GM12878 (cell line): ENCODE measurements around the gene GOLGA6A. TPM values are rescaled to one million over a fixed set of nuclear protein-coding genes. Genes with fewer than 3 reads are reported as not detected.
"Not testable (repeated sequence)": the region's sequence is repeated elsewhere in the genome, so short reads cannot be mapped to it uniquely, and the experiment has no call there.

Source experiments
- ATAC-seq: fragments of 200-7000 bp; cut with Tn5 transposase; 3 replicates; pipeline ENCODE4 v1.9.1; 2020; ENCODE audit warnings: mild to moderate bottlenecking, moderate library complexity
- Bru-seq: library from RNA; stranded (reverse); fragments of 400-500 nt; gene quantifications from one replicate; lab custom pipeline; 2021; lab: Mats Ljungman, UMichigan
- BruChase-seq, 2 experiments: library from RNA; stranded (reverse); fragments of 400-500 nt; gene quantifications; one replicate each; lab custom pipeline; 2021; lab: Mats Ljungman, UMichigan
- BruUV-seq: library from RNA; stranded (reverse); fragments of 400-500 nt; replicated peaks from 2 replicates; lab custom pipeline; 2021; lab: Mats Ljungman, UMichigan
- CTCF ChIA-PET: fragments of 300-600 bp; sonication (Branson Sonifier 250); formaldehyde crosslinking; extraction: SDS; loops from one replicate; lab custom pipeline; 2021; ENCODE audit warnings: inconsistent platforms; lab: Yijun Ruan, JAX
- POLR2A ChIA-PET: fragments of 350-600 bp; formaldehyde crosslinking; extraction: SDS; loops from one replicate; lab custom pipeline; 2021; ENCODE audit warnings: inconsistent platforms; lab: Charles Lee
- RAD21 ChIA-PET: fragments of 300-600 bp; sonication (Branson Sonifier 250); formaldehyde crosslinking; loops from one replicate; lab custom pipeline; 2023; ENCODE audit warnings: antibody characterized with exemption; ENCODE audit not compliant: unreplicated experiment; lab: Charles Lee
- SMC1A ChIA-PET: fragments of 300-600 bp; sonication (Branson Sonifier 250); formaldehyde crosslinking; loops from one replicate; lab custom pipeline; 2023; ENCODE audit not compliant: unreplicated experiment, uncharacterized antibody; lab: Charles Lee
- DNase-seq: peaks from one replicate; pipeline ENCODE4 v3.0.0-alpha.2; 2011; ENCODE audit warnings: low read depth, low spot score
- FAIRE-seq: peaks from 3 replicates; lab custom pipeline; 2011; peaks lifted over from hg19 to GRCh38; lab: Jason Lieb, UNC
- H2AFZ ChIP-seq: 2 replicates; pipeline ENCODE4 v1.6.0; 2011; ENCODE audit warnings: low read depth, low read length, control low read depth; ENCODE audit not compliant: control insufficient read depth
- H3K27ac ChIP-seq: 2 replicates; pipeline ENCODE4 v1.5.1; 2011; ENCODE audit warnings: control low read depth; ENCODE audit not compliant: control insufficient read depth, insufficient read depth
- H3K27me3 ChIP-seq, 2 experiments: replicated peaks in 1 of 2; 2 replicates each; pipeline versions ENCODE4 v1.6.0 to v1.6.1; 2011; ENCODE audit warnings: low read length in 1 of 2; ENCODE audit not compliant: control insufficient read depth in 2 of 2, insufficient read depth in 2 of 2
- H3K36me3 ChIP-seq, 2 experiments: 2 replicates each; pipeline ENCODE4 v1.5.1; 2011; ENCODE audit warnings: low read length in 1 of 2; ENCODE audit not compliant: control insufficient read depth in 2 of 2, insufficient read depth in 2 of 2
- H3K4me1 ChIP-seq: 2 replicates; pipeline ENCODE4 v1.6.1; 2011; ENCODE audit warnings: mild to moderate bottlenecking, low read length, moderate library complexity, mixed read lengths; ENCODE audit not compliant: control insufficient read depth, insufficient read depth
- H3K4me2 ChIP-seq: 2 replicates; pipeline ENCODE4 v1.6.0; 2011; ENCODE audit warnings: control low read depth; ENCODE audit not compliant: control insufficient read depth, insufficient read depth
- H3K4me3 ChIP-seq: fragments of 200-600 bp; sonication (generic); 2 replicates; pipeline ENCODE4 v1.5.1; 2016
- H3K79me2 ChIP-seq: 2 replicates; pipeline ENCODE4 v1.6.0; 2011; ENCODE audit warnings: low read length; ENCODE audit not compliant: control insufficient read depth, insufficient read depth
- H3K9ac ChIP-seq: 2 replicates; pipeline ENCODE4 v1.8.0; 2011; ENCODE audit warnings: low read length, control low read depth, mixed read lengths; ENCODE audit not compliant: control insufficient read depth, insufficient read depth
- H3K9me3 ChIP-seq: replicated peaks from 3 replicates; pipeline ENCODE4 v1.5.1; 2011; ENCODE audit warnings: mild to moderate bottlenecking, low read length; ENCODE audit not compliant: control insufficient read depth, insufficient read depth
- H4K20me1 ChIP-seq: 2 replicates; pipeline ENCODE4 v1.6.0; 2011; ENCODE audit not compliant: control insufficient read depth, insufficient read depth
- WGBS: methylation state at CpG from one replicate; pipeline ENCODE4 v1.1.6; 2016; ENCODE audit warnings: low lambda C conversion rate; ENCODE audit not compliant: insufficient replicate concordance, insufficient coverage; ENCODE audit errors: missing lambda C conversion rate; 5-methylcytosine and 5-hydroxymethylcytosine counted together
- in situ Hi-C: fragments of 300-500 bp; cut with MboI; formaldehyde crosslinking; loops from 9 replicates; pipeline ENCODE4 v1.14.3; 2018; ENCODE audit warnings: mixed read lengths
- intact Hi-C: fragments of 100-400 bp; cut with micrococcal nuclease; formaldehyde crosslinking; loops from one replicate; pipeline ENCODE4 v1.14.2; 2022; ENCODE audit not compliant: unreplicated experiment
- long read RNA-seq, 2 experiments: library from polyadenylated mRNA; unstranded; transcript quantifications; one replicate each; pipeline ENCODE4 v2.0.0, GENCODE V29; 2019 to 2020
- polyA minus RNA-seq, 3 experiments: library from RNA; depleted of rRNA, polyadenylated mRNA; stranded (reverse); fragments of >200 nt; gene quantifications; 2 replicates each; pipeline ENCODE4 v1.2.3, GENCODE V29; 2011
- polyA plus RNA-seq, 11 experiments: library from polyadenylated mRNA; depleted of rRNA in 4 of 11; unstranded in 6 of 11; stranded (reverse) in 5 of 11; fragments of >200 nt; fragmentation: Nextera tagmentation in 4 of 11; fragmentation: Illumina TruSeq in 1 of 11; extraction: Ambion mirVana in 4 of 11; extraction: Trizol in 1 of 11; gene quantifications; 1 replicate in 1 of 11; 2 replicates in 10 of 11; pipeline versions ENCODE4 v1.2.1 to v1.2.3, GENCODE V29; 2011 to 2016; ENCODE audit warnings: inconsistent platforms in 2 of 11, missing spikeins in 2 of 11, low read depth in 1 of 11
- total RNA-seq, 4 experiments: library from RNA; depleted of rRNA in 3 of 4; stranded (reverse); fragments of >200 nt in 3 of 4; fragmentation: Illumina TruSeq in 1 of 4; extraction: Trizol in 1 of 4; gene quantifications; 2 replicates each; pipeline versions ENCODE4 v1.2.1 to v1.2.3, GENCODE V29; 2013 to 2021

Gene GOLGA6A, protein sequence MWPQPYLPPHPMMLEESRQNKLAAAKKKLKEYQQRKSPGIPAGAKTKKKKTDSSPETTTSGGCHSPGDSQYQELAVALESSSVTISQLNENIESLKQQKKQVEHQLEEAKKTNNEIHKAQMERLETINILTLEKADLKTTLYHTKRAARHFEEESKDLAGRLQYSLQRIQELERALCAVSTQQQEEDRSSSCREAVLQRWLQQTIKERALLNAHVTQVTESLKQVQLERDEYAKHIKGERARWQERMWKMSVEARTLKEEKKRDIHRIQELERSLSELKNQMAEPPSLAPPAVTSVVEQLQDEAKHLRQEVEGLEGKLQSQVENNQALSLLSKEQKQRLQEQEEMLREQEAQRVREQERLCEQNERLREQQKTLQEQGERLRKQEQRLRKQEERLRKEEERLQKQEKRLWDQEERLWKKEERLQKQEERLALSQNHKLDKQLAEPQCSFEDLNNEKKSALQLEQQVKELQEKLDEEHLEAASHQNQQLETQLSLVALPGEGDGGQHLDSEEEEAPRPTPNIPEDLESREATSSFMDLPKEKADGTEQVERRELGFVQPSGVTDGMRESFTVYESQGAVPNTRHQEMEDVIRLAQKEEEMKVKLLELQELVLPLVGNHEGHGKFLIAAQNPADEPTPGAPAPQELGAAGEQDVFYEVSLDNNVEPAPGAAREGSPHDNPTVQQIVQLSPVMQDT
- total RNA-seq (2013; cell fraction: nucleolus; rRNA removed) = 0.21 and 0.44 TPM in 2 replicates
- total RNA-seq (2014; rRNA removed) (not detected in 2 replicates), total RNA-seq (2014; rRNA removed; fragmentation: Illumina TruSeq; extraction: Trizol) (not detected in 2 replicates), total RNA-seq (2021) (not detected in 2 replicates), polyA plus RNA-seq (2011; rRNA removed) (not detected in 2 replicates), polyA plus RNA-seq (2014; fragmentation: Illumina TruSeq; extraction: Trizol) (not detected in 2 replicates), polyA plus RNA-seq (2014; fragmentation: Nextera tagmentation; extraction: Ambion mirVana) (not detected), polyA plus RNA-seq (2014; rRNA removed) (not detected in 2 replicates), polyA plus RNA-seq (2016; fragmentation: Nextera tagmentation; extraction: Ambion mirVana) (not detected), polyA minus RNA-seq (2011; rRNA and poly(A)+ RNA removed) (0.31 TPM in 1 of 2 replicates, not detected in the other), Bru-seq, nascent RNA (percentile 10 among the genes with signal in this experiment), BruChase-seq, experiment 1, labeled RNA remaining after a 6-hour chase (percentile 21 among the genes with signal in this experiment), BruChase-seq, experiment 2, labeled RNA remaining after a 2-hour chase (percentile 13 among the genes with signal in this experiment)
- polyA plus RNA-seq (2011; ENCODE audit: low read depth) = not detected
- not detected in 2 replicates for polyA plus RNA-seq (2011; cell fraction: cytosol; rRNA removed)
- polyA plus RNA-seq (2011; cell fraction: nucleus; rRNA removed) = 0.09 TPM in 1 of 2 replicates, not detected in the other
- 0.03 TPM in 1 of 2 replicates, not detected in the other for polyA plus RNA-seq (2012)
- polyA minus RNA-seq (2011; cell fraction: cytosol; rRNA and poly(A)+ RNA removed) = not detected in 2 replicates
- not detected in 2 replicates for polyA minus RNA-seq (2011; cell fraction: nucleus; rRNA and poly(A)+ RNA removed)
- long read RNA-seq, experiment 1 = 0 reads
- long read RNA-seq, experiment 2 = 0 reads

DNA sequence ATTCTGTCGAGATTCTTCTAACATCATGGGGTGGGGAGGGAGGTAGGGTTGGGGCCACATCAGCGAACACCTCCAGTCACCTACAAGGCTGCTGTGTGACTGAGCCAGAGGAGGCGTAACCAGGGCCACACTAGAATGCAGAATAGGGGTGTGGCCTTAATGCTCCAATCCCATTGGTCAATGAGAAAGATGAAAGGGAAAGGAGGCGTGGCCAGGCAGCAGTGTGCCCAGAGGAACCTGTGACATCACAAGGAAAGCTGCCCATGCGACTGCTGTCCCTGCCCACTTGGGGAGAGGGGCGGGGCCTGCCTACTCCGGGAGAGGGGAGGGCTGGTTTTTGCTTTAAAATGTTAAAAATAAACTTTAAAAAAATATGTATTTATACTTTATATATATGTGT lies at the start of gene GOLGA6A:
TSS of gene GOLGA6A (minus strand) at position 101 of the 400 bp plus-strand sequence. CDS start at position 60, 41 bp downstream.
- H3K4me1 ChIP-seq, H3K4me3 ChIP-seq, in situ Hi-C loops, BruUV-seq, ATAC-seq, SMC1A ChIA-PET, H3K4me2 ChIP-seq, H4K20me1 ChIP-seq, POLR2A ChIA-PET, H3K27me3 ChIP-seq, H3K36me3 ChIP-seq, CTCF ChIA-PET, H2AFZ ChIP-seq, H3K9ac ChIP-seq, RAD21 ChIA-PET, FAIRE-seq, DNase-seq, H3K9me3 ChIP-seq, H3K27ac ChIP-seq, intact Hi-C loops, H3K79me2 ChIP-seq: not testable (repeated sequence)
- no CpG with 5 or more reads among the region's 7 CpGs for WGBS
